Fibroblast of peridontal ligament (primary cell): ENCODE measurements around the gene CFAP161.
"Not testable (repeated sequence)": the region's sequence is repeated elsewhere in the genome, so short reads cannot be mapped to it uniquely, and the experiment has no call there.

Source experiments
- DNase-seq: peaks from one replicate; pipeline ENCODE4 v3.0.0-alpha.2; 2010; ENCODE audit errors: extremely low read depth

Gene CFAP161

GRCh38 chr15:81107889-81108288, 26.2 kb upstream of the CFAP161 start:
- no peak for DNase-seq

- DNase-seq: no peak
Observed at GRCh38 chr15:81108427-81108826, 25.6 kb upstream of the CFAP161 start.

- DNase-seq: no peak
Observed at GRCh38 chr15:81111018-81111417, 23.1 kb upstream of the CFAP161 start.

GRCh38 chr15:81111510-81112470, 22.3 kb upstream of the CFAP161 start:
- no peak for DNase-seq

GRCh38 chr15:81113204-81113657, 20.8 kb upstream of the CFAP161 start:
- no peak for DNase-seq

GRCh38 chr15:81113861-81114291, 20.2 kb upstream of the CFAP161 start:
- DNase-seq: no peak

GRCh38 chr15:81115054-81115939, 18.8 kb upstream of the CFAP161 start:
- DNase-seq: no peak

- peak; percentile 80 for DNase-seq
Observed at GRCh38 chr15:81117136-81117535, 16.9 kb upstream of the CFAP161 start.

GRCh38 chr15:81117581-81117980, 16.5 kb upstream of the CFAP161 start:
- DNase-seq: no peak

- no peak for DNase-seq
Observed at GRCh38 chr15:81118361-81118760, 15.7 kb upstream of the CFAP161 start.

GRCh38 chr15:81120069-81120468, 14.0 kb upstream of the CFAP161 start:
- DNase-seq: no peak

- DNase-seq: peak; percentile 73
Observed at GRCh38 chr15:81126892-81127291, 7.2 kb upstream of the CFAP161 start.

- not testable (repeated sequence) for DNase-seq
Observed at GRCh38 chr15:81141478-81141877, 7.4 kb downstream of the CFAP161 start.

- DNase-seq: peak; percentile 80
Observed at GRCh38 chr15:81146006-81146405, 11.9 kb downstream of the CFAP161 start.

GRCh38 chr15:81146466-81146865, 12.4 kb downstream of the CFAP161 start:
- DNase-seq: no peak

- no peak for DNase-seq
Observed at GRCh38 chr15:81151389-81151788, 17.3 kb downstream of the CFAP161 start.

GRCh38 chr15:81152339-81152738, 18.3 kb downstream of the CFAP161 start:
- DNase-seq: no peak

GRCh38 chr15:81152799-81153198, 18.7 kb downstream of the CFAP161 start:
- DNase-seq: no peak

GRCh38 chr15:81155375-81156218, 21.5 kb downstream of the CFAP161 start:
- DNase-seq: peak; percentile 88

GRCh38 chr15:81156324-81156723, 22.3 kb downstream of the CFAP161 start:
- DNase-seq: no peak

- DNase-seq: peak; percentile 70
Observed at GRCh38 chr15:81157195-81157938, 23.3 kb downstream of the CFAP161 start.
